SHP77 (cell line): Measurements from ENCODE around the gene GEMIN2.
"Not testable (repeated sequence)": the region's sequence is repeated elsewhere in the genome, so short reads cannot be mapped to it uniquely, and the experiment has no call there.

ENCODE experiments used
- DNase-seq, 2 experiments: peaks; one replicate each; lab custom pipeline; 2025; lab: John Stamatoyannopoulos, UW

The GEMIN2 gene, protein sequence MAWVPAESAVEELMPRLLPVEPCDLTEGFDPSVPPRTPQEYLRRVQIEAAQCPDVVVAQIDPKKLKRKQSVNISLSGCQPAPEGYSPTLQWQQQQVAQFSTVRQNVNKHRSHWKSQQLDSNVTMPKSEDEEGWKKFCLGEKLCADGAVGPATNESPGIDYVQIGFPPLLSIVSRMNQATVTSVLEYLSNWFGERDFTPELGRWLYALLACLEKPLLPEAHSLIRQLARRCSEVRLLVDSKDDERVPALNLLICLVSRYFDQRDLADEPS

DNA sequence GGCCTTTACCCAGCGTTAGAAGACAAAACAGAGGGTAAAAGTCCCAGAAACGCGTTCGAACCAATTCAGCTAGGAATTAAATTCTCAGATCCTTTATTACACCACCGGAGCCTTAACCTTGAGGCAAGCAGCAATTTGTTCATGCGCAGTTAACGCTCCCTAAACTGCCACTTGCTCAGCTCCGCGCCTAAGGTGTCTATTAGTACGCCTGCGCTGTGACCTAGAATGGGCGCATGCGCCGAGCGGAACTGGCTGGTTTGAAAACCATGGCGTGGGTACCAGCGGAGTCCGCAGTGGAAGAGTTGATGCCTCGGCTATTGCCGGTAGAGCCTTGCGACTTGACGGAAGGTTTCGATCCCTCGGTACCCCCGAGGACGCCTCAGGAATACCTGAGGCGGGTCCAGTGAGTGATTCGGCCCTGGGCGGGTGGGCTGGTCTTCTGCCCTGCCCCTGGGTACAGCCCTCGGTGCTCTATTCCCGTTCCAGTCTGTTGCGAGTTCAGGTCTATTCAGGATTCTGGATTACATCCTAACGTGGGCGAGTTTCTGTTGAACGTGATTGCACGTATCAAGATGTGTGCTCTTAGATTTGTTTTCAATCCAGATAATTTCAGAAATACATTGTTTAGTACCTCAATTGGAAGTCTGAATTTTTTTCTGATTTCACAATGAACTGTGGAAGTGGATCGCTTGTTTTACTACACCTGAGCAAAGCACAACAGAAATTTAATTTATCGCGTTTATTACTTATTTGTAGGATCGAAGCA, at the start of gene GEMIN2:
Gene GEMIN2, plus strand, starts transcription at position 251 of the 766 bp plus-strand sequence. Its CDS starts 16 bp downstream, at position 267.
- DNase-seq = peak; percentile 98

DNA sequence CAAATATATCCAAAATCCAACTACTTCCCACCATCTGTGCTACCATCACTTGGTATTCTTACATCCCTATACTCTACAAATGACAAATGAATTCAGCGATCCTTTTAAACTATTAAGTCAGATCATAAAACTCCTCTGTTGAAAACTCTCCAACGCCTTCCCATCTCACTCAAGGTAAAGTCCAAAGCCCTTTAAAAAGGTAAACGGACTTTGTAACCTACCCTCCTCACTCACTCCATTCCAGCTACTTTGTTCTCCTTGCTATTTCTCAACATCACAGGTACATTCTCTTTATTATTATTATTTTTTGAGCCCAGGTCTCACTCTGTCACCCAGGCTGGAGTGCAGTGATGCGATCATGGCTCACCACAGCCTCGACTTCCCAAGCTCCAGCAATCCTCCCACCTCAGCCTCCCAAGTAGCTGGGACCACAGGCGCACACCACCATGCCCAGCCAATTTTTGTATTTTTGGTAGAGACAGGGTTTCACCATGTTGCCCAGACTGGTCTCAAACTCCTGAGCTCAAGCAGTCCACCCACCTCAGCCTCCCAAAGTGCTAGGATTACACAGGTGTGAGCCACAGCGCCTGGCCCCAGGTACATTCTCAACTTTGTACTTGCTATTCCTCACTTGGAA, 44.8 kb upstream of the GEMIN2 start:
- DNase-seq = not testable (repeated sequence)

DNA sequence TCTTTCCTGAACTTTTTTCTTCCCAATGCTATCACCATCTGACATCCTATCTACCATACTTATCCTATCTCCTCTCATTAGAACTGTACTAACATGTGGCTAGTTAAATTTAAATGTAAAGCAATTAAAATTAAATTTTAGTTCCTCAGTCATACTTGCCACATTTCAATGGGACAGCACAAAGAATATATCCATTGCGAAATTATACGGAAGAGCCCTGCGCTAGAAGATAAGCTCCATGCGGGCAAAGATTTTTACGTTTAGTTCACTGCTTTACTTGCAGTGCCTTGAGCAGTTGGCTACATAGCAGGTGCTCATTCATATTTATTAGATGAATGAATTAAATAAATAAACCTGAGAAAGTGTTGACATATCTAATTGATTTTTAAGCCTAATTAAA, 44.2 kb upstream of the GEMIN2 start:
- DNase-seq = no peak

DNA sequence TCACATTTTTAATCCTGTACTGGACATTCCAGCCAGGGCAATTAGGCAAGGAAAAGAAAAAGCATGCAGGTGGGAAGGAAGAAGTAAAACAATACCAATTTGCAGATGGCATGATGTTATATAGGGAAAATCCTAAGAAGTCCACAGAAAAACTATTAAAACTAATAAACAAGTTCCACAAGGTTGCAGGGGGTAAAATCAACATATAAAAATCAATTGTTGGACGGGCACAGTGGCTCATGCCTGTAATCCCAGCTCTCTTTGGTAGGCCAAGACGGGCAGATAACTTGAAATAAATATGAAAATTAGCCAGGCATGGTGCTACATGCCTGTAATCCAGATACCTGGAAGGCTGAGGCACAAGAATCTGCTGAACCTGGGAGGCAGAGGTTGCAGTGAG, 43.0 kb upstream of the GEMIN2 start:
- DNase-seq = no peak

DNA sequence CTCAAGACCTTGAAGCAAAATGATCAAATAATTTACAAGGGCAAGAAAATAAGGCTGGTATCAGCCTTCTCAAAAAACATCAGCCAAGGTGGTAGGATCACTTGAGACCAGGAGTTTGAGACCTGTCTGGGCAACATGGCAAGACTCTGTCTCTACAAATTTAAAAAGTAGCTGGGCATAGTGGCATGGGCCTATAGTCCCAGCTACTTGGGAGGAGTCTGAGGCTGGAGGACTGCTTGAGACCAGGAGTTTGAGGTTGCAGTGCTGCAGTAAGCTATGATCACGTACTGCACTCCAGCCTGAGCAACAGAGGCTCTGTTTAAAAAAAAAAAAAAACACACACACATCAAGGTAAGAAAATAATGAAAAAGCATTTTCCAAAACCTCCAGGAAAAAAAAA, 33.2 kb upstream of the GEMIN2 start:
- DNase-seq = no peak

DNA sequence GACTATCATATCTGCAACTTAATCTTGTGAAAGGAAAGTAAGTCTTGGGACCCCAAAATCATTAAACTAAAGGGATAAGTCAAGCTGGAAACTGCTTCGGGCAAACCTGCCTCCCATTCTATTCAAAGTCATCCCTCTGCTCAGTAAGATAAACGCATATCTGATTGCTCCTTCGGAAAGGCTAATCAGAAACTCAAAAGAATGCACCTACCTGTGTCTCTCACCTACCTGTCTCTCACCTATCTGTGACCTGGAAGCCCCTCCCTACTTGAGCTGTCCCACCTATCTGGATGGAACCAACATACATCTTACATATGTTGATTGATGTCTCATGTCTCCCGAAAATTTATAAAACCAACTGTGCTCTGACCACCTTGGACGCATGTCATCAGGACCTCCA, 31.0 kb upstream of the GEMIN2 start:
- DNase-seq = no peak

DNA sequence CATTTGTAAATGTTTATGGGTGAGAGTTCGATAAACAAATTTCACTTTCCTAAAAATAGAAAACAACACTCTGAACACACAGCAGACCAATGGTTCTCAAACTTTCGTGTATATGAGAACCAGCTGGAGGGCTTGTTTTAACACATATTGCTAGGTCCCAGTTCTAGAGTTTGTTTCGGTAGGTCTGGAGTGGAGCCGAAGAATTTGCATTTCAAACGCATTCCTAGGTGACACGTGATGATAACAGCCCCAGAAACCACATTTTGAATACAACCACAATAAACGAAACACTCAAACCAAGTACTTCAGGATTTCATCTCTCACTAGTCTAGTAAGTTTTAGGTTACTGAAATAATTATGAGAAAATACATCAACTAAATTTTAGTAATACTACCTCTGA, 28.2 kb upstream of the GEMIN2 start:
- no peak for DNase-seq

DNA sequence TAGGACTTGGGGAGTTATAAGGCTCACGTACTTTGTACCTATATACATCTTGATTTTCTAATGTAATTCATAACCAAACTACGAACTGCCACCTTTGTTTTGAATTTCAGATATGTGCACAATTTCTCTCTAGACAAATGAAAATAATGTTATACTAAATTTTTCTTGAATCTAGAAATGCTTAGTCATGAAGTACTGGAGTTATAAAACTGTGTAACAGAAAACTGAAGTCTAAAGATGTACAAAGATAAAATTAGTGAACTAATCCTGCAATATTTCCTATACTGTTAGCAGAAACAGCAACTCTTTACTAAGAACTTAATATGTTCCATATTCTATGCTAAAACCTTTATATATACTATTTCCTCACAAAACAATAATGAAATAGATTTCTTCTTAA, 26.6 kb upstream of the GEMIN2 start:
- no peak for DNase-seq

DNA sequence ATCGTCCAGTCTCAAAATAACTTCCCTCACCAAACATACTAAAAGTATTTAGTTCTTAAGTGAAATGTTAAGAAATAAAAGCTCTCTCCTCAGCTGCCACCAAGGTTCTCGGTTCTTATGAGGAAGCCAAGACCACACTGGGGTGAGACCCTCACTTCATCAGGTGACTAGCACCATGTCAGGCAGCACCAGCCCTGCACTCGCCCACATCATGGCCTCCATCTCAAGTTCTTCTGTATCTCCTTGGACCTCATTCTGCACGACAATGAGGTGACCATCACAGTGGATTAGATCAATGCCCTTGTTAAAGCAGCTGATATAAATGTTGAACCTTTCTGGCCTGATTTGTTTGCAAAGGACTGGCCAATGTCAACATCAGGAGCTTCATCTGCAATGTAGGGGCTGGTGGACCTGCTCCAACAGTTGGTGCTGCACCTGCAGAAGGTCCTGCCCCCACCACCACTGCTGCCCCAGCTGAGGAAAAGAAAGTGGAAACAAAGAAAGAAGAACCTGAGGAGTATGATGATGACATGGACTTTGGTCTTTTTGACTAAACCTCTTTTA, 23.5 kb upstream of the GEMIN2 start:
- DNase-seq = no peak

DNA sequence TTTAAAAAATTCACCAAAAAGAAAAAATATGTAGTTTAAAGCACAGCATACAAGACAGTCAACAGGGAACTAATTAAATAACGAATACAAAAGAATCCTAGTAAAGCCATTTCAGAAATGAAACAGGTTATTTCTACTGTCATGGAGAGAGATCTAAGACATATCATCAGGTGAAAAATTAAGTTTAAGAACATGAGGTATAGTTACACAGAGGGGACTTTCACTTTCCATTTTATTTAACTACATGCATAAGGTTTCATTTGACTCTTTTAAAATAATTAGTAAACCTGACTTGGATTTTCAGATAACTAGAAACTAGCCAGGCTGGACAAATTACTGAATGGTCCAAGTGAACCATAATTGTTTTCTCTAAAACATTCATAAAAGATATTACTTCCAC, 22.4 kb upstream of the GEMIN2 start:
- no peak for DNase-seq

DNA sequence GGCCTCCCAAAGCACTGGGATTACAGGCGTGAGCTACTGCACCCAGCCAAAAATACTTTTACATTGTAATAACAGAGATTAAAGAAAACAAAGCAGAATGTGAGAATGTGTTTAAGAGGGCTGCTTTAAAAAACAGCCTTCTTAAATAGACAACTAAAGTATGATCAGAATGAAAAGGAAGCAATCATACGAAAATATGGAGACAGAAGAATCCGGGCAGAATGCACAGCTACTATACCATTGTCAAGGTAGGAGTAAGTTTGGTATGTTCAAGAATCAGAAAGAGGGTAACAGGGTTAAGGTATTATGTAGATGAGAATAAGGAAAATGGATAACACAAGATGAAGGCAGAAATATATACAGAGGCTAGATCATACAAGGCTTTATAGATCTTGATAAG, 19.6 kb upstream of the GEMIN2 start:
- no peak for DNase-seq

DNA sequence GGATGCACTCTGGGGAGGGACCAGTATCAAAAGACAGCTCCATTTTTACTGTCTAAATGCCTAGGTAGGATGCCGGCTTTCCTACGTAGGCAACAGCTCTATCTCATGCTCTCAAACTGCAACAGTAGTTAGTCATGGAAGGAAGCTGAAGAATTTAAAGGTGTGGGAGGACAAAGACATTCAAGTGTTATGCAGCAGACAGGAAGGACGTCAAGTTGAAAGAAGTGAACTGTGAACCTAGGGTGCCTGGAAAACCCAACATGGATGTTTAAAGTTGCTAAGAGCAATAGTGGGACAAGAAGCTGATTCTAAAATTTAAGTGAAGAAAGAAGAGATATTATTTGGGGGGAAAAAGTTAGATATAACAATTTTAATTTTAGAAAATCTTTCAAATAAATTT, 17.0 kb upstream of the GEMIN2 start:
- no peak for DNase-seq

DNA sequence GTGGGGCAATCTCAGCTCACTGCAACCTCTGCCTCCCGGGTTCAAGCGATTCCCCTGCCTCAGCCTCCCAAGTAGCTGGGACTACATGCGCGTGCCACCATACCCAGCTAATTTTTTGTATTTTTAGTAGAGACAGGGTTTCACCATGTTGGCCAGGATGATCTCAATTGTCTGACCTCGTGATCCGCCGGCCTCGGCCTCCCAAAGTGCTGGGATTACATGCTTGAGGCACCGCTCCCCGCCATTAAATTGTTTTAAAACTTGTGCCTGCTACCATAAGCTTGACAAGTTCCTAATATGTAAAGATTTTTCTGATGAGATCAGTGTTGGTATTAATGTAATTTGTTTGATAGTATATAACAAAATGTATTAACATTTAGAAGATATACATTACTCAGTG, 14.9 kb upstream of the GEMIN2 start:
- DNase-seq = not testable (repeated sequence)

DNA sequence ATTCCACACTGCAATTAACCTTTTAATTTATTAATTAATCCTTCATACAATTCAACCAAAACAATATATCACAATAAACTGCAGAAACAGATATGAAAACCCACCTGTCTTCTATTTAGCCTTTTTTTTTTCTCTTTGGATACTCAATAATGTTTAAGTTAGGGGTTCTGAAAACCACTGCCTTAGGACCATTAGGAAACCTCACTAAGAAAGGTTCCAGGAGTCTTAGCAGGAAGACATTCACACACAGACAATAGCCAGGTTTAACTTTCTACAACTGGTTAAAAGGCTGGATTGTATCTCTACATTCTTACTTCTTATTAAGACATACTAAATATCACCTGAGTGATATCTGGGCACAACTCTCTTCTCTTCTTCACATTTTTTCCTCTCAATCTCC, 14.4 kb upstream of the GEMIN2 start:
- DNase-seq = no peak

DNA sequence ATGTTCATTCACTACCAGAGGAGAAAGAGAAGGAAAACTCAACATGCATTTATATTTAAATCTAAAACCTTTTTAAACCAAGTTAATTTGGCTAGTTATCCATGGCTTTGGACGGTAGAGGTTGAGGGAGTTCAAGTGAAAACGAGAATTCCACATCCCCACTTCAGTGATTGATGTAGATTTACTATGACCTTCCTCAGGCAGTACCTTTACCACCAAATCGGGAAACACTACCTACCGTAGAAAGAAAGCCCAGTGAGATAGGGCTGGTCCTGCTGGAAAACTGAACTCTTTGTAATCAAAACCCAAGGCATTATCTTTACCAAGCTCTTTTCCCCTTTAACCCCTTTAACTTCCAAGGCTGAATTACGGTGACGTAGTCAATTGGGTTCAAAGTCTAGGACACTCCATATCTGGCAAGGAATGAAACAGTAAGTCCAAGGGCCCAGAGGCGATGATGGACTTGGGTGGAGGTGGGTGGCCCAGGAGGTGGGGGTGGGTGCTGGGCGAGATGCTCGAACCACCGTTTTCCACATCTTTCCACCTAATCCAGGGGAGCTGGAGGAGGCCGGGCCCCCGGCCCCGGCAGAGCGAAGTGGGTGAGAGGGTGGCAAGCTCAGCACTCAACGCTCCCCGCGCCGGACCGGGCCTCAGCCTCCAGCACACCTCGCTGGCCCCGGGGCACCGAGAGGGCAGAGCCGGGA, 11.7 kb upstream of the GEMIN2 start:
- peak in 1 of 2 experiments; percentile 40 for DNase-seq

DNA sequence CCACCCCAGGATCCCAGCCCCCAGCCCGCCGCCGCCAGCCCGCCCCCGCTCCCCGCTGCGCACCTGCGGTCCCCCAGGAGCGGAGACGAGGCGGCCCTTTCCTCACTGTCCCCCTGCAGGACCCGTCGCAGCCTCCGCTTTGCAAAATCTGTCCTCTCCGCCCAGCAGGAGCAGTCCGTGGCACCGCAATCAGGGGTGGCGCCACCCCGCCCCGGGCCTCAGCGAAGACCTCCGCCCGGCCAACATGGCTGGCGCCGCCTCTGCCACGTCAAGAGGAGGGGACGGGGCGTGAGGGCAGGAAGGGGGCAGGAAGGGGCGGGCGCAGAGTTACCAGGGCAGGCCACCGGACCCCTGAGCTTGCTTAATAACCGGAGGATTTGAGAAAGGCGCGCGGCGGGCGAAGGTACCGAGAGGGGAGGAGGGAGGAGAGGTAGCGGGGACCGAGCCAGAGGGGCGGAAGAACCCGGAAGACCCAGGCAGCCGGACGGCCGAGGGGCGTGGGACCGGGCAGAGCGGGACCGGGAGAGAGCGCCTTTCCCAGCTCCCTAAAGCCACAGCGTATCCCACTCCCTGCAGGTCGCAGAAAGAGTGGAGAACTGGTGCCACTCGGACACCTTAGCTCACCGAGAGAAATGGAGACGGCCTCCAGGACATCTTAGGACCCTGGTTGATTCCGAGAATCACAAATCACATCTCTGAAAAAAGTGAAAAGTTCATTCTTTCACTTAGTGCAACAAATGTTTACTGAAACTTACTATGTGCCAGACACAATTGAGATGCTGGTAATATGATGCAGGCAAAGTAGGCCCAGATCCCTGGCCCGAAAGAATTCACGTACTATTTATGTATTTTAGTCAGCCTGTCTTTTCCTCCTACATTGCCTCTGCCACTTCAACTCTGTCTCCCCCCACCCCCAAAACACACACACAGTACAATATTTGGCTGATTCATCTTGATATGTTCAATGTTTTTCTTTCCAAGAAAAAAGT, 10.9 kb upstream of the GEMIN2 start, which contains the start of gene SEC23A:
Gene SEC23A, minus strand, starts transcription at position 267 of the 989 bp plus-strand sequence. CDS start 7,117 bp downstream, outside the sequence.
- peak; percentile 96 to 97 for DNase-seq

DNA sequence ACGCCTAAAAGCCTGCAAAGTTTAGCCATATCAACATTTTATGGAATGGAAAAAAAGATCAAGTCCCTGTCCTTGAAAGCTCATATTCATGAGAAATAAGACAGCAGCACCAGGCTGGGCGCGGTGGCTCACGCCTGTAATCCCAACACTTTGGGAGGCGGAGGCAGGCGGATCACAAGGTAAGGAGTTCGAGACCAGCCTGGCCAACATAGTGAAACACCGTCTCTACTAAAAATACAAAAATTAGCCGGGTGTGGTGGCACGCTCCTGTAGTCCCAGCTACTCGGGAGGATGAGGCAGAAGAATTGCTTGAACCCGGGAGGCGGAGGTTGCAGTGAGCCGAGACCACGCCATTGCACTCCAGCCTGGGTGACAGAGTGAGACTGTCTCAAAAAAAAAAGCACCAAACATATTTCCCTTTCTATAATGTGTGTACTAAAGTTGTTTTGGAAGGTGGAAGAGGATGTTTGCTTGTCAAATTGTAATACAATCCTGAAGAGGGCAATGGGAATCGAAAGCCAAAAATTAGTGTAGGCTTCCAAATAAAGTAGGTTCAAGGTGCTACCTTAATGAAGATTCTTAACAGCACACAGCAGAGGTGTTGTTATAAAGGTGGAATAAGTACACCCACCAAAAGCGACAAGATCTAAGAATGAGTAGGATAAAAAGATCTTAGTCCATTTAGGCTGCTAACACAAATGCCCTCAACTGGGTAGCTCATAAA, 9.9 kb upstream of the GEMIN2 start:
- DNase-seq = not testable (repeated sequence)

DNA sequence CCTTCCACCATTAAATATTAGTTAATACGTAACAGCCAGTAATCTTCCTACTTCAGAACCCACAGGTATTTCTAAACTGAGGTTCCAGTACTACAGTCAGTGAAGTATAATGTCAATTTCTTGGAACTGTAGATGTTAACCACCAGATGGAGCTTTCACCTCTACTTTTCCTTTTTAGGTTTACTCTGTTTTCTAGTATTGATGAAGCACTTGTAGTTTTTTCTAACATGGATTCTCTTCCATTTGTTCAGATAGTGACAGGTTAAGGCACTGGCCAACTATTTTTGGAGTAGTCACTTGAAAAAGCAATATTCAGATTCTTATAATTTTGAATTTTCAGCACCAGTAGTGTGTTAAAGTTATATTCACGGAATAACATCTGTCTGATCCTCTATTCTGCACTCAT, 6.5 kb upstream of the GEMIN2 start:
- DNase-seq = peak; percentile 45 to 60

DNA sequence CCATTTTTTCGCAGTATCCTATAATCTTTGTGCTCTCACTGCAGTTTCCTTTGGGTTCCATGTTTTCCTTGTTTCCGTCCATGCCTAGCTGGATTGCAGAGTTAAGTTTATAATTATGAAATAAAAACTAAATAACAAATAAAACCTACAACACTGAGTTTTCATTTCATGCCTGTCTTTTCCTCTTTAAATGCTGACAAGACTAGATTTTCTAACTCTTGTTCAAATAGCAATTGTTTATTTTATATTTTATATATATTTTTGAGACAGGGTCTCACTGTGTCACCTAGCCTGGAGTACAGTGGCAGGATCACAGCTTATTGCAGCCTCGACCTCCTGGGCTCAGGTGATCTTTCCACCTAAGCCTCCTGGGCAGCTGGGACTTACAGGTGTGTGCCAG, 5.3 kb upstream of the GEMIN2 start:
- DNase-seq = no peak
